ENCODE results near the gene SYNDIG1L.

- TF ChIP-seq GATA2 (IDR thresholded peaks at IDR 0.05; ENCODE audit: low read depth, low read length) = no peak
- TF ChIP-seq GATA3 (IDR thresholded peaks at IDR 0.05; ENCODE audit: low read depth, low read length) = no peak
These were observed 43.8 kb downstream of the SYNDIG1L start for GRCh38 chr14:74382231-74382630.

Measured in SH-SY5Y (cell line).